PC-9 (cell line): ENCODE data around the gene NCK1. TPM values are rescaled to one million over a fixed set of nuclear protein-coding genes. Genes with fewer than 3 reads are reported as not detected.

Experiments
- BruUV-seq: library from RNA; stranded (reverse); fragments of 400-500 nt; replicated peaks from 2 replicates; lab custom pipeline; 2021; lab: Mats Ljungman, UMichigan
- CTCF ChIA-PET: fragments of 300-600 bp; sonication (Branson Sonifier 250); formaldehyde crosslinking; loops from one replicate; lab custom pipeline; 2022; ENCODE audit warnings: antibody characterized with exemption; lab: Charles Lee
- POLR2A ChIA-PET: fragments of 300-600 bp; sonication (Branson Sonifier 250); formaldehyde crosslinking; loops from one replicate; lab custom pipeline; 2022; ENCODE audit warnings: antibody characterized with exemption; ENCODE audit not compliant: unreplicated experiment; lab: Charles Lee
- DNase-seq, 2 experiments: peaks; one replicate each; pipeline versions ENCODE4 v3.0.0 to v3.0.0-alpha.2; 2015 to 2022; ENCODE audit warnings: mixed read lengths in 1 of 2
- H2AFZ ChIP-seq: fragments of 200-600 bp; sonication (generic); 2 replicates; pipeline ENCODE4 v1.8.1; 2017; ENCODE audit warnings: antibody characterized with exemption
- H3F3A ChIP-seq: fragments of 200-600 bp; sonication (generic); 2 replicates; pipeline ENCODE4 v1.8.1; 2017; ENCODE audit warnings: antibody characterized with exemption, mild to moderate bottlenecking, low read depth; ENCODE audit not compliant: insufficient read depth
- H3K27ac ChIP-seq: fragments of 200-600 bp; sonication (generic); 2 replicates; pipeline ENCODE4 v1.6.1; 2016; ENCODE audit warnings: mixed run types
- H3K27me3 ChIP-seq: fragments of 200-600 bp; sonication (generic); 2 replicates; pipeline ENCODE4 v1.6.1; 2016; ENCODE audit warnings: low read depth, mixed run types; ENCODE audit not compliant: insufficient read depth
- H3K36me3 ChIP-seq: fragments of 200-600 bp; sonication (generic); 2 replicates; pipeline ENCODE4 v1.6.1; 2016; ENCODE audit warnings: low read depth, mixed run types
- H3K4me1 ChIP-seq: fragments of 200-600 bp; sonication (generic); replicated peaks from 2 replicates; pipeline ENCODE4 v1.6.1; 2016; ENCODE audit warnings: mixed run types; ENCODE audit not compliant: insufficient read depth
- H3K4me2 ChIP-seq: fragments of 200-600 bp; sonication (generic); 2 replicates; pipeline ENCODE4 v1.6.1; 2017; ENCODE audit warnings: mixed run types
- H3K4me3 ChIP-seq: fragments of 200-600 bp; sonication (generic); 2 replicates; pipeline ENCODE4 v1.6.1; 2016; ENCODE audit warnings: mixed run types
- H3K79me2 ChIP-seq: fragments of 200-600 bp; sonication (generic); 2 replicates; pipeline ENCODE4 v1.6.1; 2017; ENCODE audit warnings: low read depth, mixed run types
- H3K9me2 ChIP-seq: fragments of 200-600 bp; sonication (generic); 2 replicates; pipeline ENCODE4 v1.8.1; 2017; ENCODE audit warnings: mild to moderate bottlenecking; ENCODE audit not compliant: insufficient read depth
- H3K9me3 ChIP-seq: fragments of 200-600 bp; sonication (generic); 2 replicates; pipeline ENCODE4 v1.8.1; 2016; ENCODE audit warnings: low read depth; ENCODE audit not compliant: insufficient read depth
- H4K20me1 ChIP-seq: fragments of 200-600 bp; sonication (generic); 2 replicates; pipeline ENCODE4 v1.8.1; 2017; ENCODE audit not compliant: insufficient read depth
- CTCF ChIP-seq: fragments of 200-600 bp; sonication (generic); conservative IDR thresholded peaks from 2 replicates; pipeline ENCODE4 v1.6.1; 2017; ENCODE audit warnings: mixed run types, antibody characterized with exemption, mild to moderate bottlenecking, moderate library complexity
- EZH2 ChIP-seq: fragments of 200-600 bp; sonication (generic); IDR thresholded peaks from 2 replicates; pipeline ENCODE4 v1.8.0; 2017; ENCODE audit warnings: antibody characterized with exemption, low read depth
- intact Hi-C: fragments of 100-400 bp; cut with micrococcal nuclease; formaldehyde crosslinking; loops from one replicate; pipeline ENCODE4 v1.10.0; 2022; ENCODE audit not compliant: unreplicated experiment
- total RNA-seq: library from RNA; stranded (reverse); gene quantifications from 2 replicates; pipeline ENCODE4 v1.2.3, GENCODE V29; 2021

Gene NCK1
- total RNA-seq, 1 experiment from 2014 or later, result 42.7 TPM

DNA sequence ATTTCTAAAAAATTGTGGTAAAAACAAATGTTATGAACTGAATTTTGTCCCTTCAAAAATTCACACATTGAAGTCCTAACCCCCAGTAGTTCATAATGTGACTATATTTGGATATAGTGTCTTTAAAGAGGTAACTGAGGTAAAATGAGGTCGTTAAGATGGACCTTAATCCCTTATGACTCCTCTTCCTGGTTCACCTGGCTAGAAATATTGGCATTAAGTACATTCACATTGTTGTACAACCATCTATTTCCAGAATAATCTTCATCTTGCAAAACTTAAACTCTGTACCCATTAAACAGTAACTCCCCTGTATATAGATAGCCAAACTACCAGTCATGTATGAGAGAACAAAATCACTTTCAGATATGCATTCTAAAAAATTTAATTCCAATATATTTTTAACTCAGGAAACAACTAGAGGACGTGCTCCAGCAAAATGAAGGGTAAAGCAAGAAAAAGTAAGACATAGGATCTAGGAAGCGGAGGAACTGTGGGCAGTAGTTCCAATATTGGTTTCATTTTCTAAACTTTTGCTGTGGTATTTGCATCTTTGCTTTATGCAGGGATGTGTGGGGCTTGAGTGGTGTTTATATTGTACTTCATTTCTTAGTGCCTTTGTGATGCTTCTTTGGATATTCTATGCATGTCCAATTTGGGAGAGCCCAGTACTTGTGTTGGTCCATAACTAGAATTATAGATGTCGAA lies 59.0 kb downstream of the NCK1 start:
- Histone ChIP-seq H3K4me1 (no peaks in the 10 kb centered on the region), H3F3A (peaks cover 13% of the 10 kb centered on the region; the same call in 1 of the 2 replicates), H3K27me3 (no peaks in the 10 kb centered on the region), H3K9me2 (no peaks in the 10 kb centered on the region), H3K4me3 (no peak overlapping the region), H4K20me1 (peaks cover 6% of the 10 kb centered on the region; the same call in 1 of the 2 replicates), H3K4me2 (no peak overlapping the region), H3K9me3 (no peaks in the 10 kb centered on the region; the same call in 1 of the 2 replicates), H2AFZ (no peak overlapping the region), H3K36me3 (0 out of 2 replicates have a peak, but pooled peaks cover 5% of the 10 kb centered on the region), H3K79me2 (peaks cover 79% of the 10 kb centered on the region), H3K27ac (no peak overlapping the region)
- TF ChIP-seq CTCF, result no peak
- no peak for TF ChIP-seq EZH2
- DNase-seq, result no peak
- BruUV-seq, result no TSS peak
- CTCF ChIA-PET, result no interaction called here
- POLR2A ChIA-PET, result no interaction called here
- intact Hi-C loops, result no loop called here

- intact Hi-C loops, result no loop called here
- Histone ChIP-seq H3F3A (peaks cover 16% of the 10 kb centered on the region; the same call in 1 of the 2 replicates), H3K4me2 (no peak overlapping the region), H3K9me3 (no peaks in the 10 kb centered on the region; the same call in 1 of the 2 replicates), H3K79me2 (peaks cover 48% of the 10 kb centered on the region), H3K4me3 (no peak overlapping the region), H4K20me1 (peaks cover 16% of the 10 kb centered on the region; the same call in 1 of the 2 replicates), H3K4me1 (no peaks in the 10 kb centered on the region), H2AFZ (no peak overlapping the region), H3K9me2 (no peaks in the 10 kb centered on the region), H3K36me3 (0 out of 2 replicates have a peak, but pooled peaks cover 4% of the 10 kb centered on the region), H3K27ac (no peak overlapping the region), H3K27me3 (no peaks in the 10 kb centered on the region)
- no TSS peak for BruUV-seq
- no peak for DNase-seq
- TF ChIP-seq EZH2, result no peak
- no peak for TF ChIP-seq CTCF
- ChIA-PET CTCF (no interaction called here), POLR2A (interaction anchor here (0.6 kb wide), 1 partner anchor 106 kb away, joined by 3 read pairs; no protein-coding TSS in a partner anchor)
Measured at GRCh38 chr3:136925425-136926190, 63.6 kb downstream of the NCK1 start.

GRCh38 chr3:136928240-136928639 lies 66.2 kb downstream of the NCK1 start:
- no peak overlapping the region for H3K4me3 ChIP-seq
- peaks cover 12% of the 10 kb centered on the region; the same call in 1 of the 2 replicates for H4K20me1 ChIP-seq
- peaks cover 38% of the 10 kb centered on the region for H3K79me2 ChIP-seq
- BruUV-seq, result no TSS peak
- intact Hi-C loops, result loop anchor here (1.0 kb wide), 1 partner anchor 9 kb away; no protein-coding TSS in a partner anchor
- H3K27ac ChIP-seq, result no peak overlapping the region
- H3K36me3 ChIP-seq, result no peaks in the 10 kb centered on the region
- TF ChIP-seq CTCF (no peak), EZH2 (no peak)
- no peaks in the 10 kb centered on the region; the same call in 1 of the 2 replicates for H3K9me3 ChIP-seq
- H3K4me2 ChIP-seq, result no peak overlapping the region
- ChIA-PET POLR2A (no interaction called here), CTCF (no interaction called here)
- DNase-seq, result no peak
- 0 out of 2 replicates have a peak, but pooled peaks cover 5% of the 10 kb centered on the region for H3K4me1 ChIP-seq
- no peak overlapping the region for H2AFZ ChIP-seq
- H3K27me3 ChIP-seq, result no peaks in the 10 kb centered on the region
- no peaks in the 10 kb centered on the region for H3K9me2 ChIP-seq
- H3F3A ChIP-seq, result peaks cover 19% of the 10 kb centered on the region; the same call in 1 of the 2 replicates
